Non-pigmented ciliary epithelial cell (primary cell): Measurements from ENCODE around the gene PPL.
A peak's percentile ranks its signal among the peaks of the same experiment; 100 is the strongest.
"Not testable (repeated sequence)": the region's sequence is repeated elsewhere in the genome, so short reads cannot be mapped to it uniquely, and the experiment has no call there.

Source experiments
- DNase-seq: peaks from one replicate; pipeline ENCODE4 v3.0.0-alpha.2; 2010; ENCODE audit warnings: low read depth

The PPL gene

GRCh38 chr16:4933433-4933832, 3.5 kb downstream of the PPL start:
- no peak for DNase-seq

- no peak for DNase-seq
Observed at GRCh38 chr16:4931381-4931780, 5.6 kb downstream of the PPL start.

GRCh38 chr16:4929619-4930018, 7.3 kb downstream of the PPL start:
- not testable (repeated sequence) for DNase-seq

- DNase-seq, result no peak
Observed at GRCh38 chr16:4928227-4928626, 8.7 kb downstream of the PPL start.

- no peak for DNase-seq
Observed at GRCh38 chr16:4927661-4928060, 9.3 kb downstream of the PPL start.

GRCh38 chr16:4926928-4927327, 10.0 kb downstream of the PPL start:
- DNase-seq, result no peak

- no peak for DNase-seq
Observed at GRCh38 chr16:4925791-4926190, 11.2 kb downstream of the PPL start.

GRCh38 chr16:4925293-4925607, 11.7 kb downstream of the PPL start:
- DNase-seq, result no peak

GRCh38 chr16:4924593-4925292, 12.2 kb downstream of the PPL start:
- no peak for DNase-seq

- DNase-seq, result no peak
Observed at GRCh38 chr16:4923853-4924252, 13.1 kb downstream of the PPL start.

GRCh38 chr16:4922721-4923342, 14.1 kb downstream of the PPL start:
- no peak for DNase-seq

- no peak for DNase-seq
Observed at GRCh38 chr16:4920826-4921225, 16.1 kb downstream of the PPL start.

- DNase-seq, result no peak
Observed at GRCh38 chr16:4918781-4919251, 18.1 kb downstream of the PPL start.

GRCh38 chr16:4917117-4917516, 19.8 kb downstream of the PPL start:
- DNase-seq, result no peak

- peak; percentile 86 for DNase-seq
Observed at GRCh38 chr16:4915226-4915761, 21.7 kb downstream of the PPL start.

- DNase-seq, result no peak
Observed at GRCh38 chr16:4914528-4915225, 22.3 kb downstream of the PPL start.

- no peak for DNase-seq
Observed at GRCh38 chr16:4913774-4914525, 23.0 kb downstream of the PPL start.

- no peak for DNase-seq
Observed at GRCh38 chr16:4913130-4913773, 23.7 kb downstream of the PPL start.

GRCh38 chr16:4911970-4912386, 25.0 kb downstream of the PPL start:
- DNase-seq, result no peak

GRCh38 chr16:4910828-4911227, 26.1 kb downstream of the PPL start:
- DNase-seq, result no peak

- DNase-seq, result no peak
Observed at GRCh38 chr16:4909825-4910224, 27.1 kb downstream of the PPL start.

GRCh38 chr16:4908854-4909401, 28.0 kb downstream of the PPL start:
- no peak for DNase-seq
